GM12878 (cell line): Measurements from ENCODE around the gene FAXC.

Experiments
- BCL11A ChIP-seq: IDR thresholded peaks from 2 replicates; pipeline ENCODE4 v1.6.1; 2011; ENCODE audit warnings: low read depth, low read length
- CTCF ChIP-seq, 3 experiments: IDR thresholded peaks in 2 of 3; conservative IDR thresholded peaks in 1 of 3; 2 replicates each; pipeline ENCODE4 v1.5.1; 2011; ENCODE audit warnings: low read depth in 3 of 3, low read length in 3 of 3, mild to moderate bottlenecking in 3 of 3, control low read depth in 2 of 3, moderate library complexity in 2 of 3, inconsistent platforms in 1 of 3, mixed read lengths in 1 of 3; ENCODE audit not compliant: control insufficient read depth in 2 of 3, insufficient read depth in 1 of 3; ENCODE audit errors: extremely low read depth in 1 of 3
- POLR2A ChIP-seq: IDR thresholded peaks from 2 replicates; pipeline ENCODE4 v1.6.1; 2011; ENCODE audit warnings: low read depth, mild to moderate bottlenecking, low read length
- ZNF274 ChIP-seq: IDR thresholded peaks from one replicate; pipeline ENCODE4 v1.8.0; 2011; ENCODE audit not compliant: insufficient read length, insufficient read depth
- TF ChIP-seq, protein P1 (sequence below): IDR thresholded peaks from 2 replicates; pipeline ENCODE4 v1.6.1; 2012; ENCODE audit warnings: low read length, inconsistent platforms
- TF ChIP-seq, protein P2 (sequence below): IDR thresholded peaks from 2 replicates; pipeline ENCODE4 v1.6.1; 2012; ENCODE audit warnings: low read depth, low read length, improper control_type of control experiment

GRCh38 chr6:99312354-99312753 lies 37.1 kb downstream of the FAXC start:
- TF ChIP-seq CTCF (IDR thresholded peaks at IDR 0.05 in 2 of 3, conservative IDR thresholded peaks at IDR 0.05 in 1 of 3; ENCODE audit: control insufficient read depth in 2 of 3, extremely low read depth in 1 of 3, insufficient read depth in 1 of 3, low read depth in 3 of 3, low read length in 3 of 3), result no peak
- no peak for TF ChIP-seq BCL11A
- no peak for TF ChIP-seq ZNF274
- TF ChIP-seq, protein P1, sequence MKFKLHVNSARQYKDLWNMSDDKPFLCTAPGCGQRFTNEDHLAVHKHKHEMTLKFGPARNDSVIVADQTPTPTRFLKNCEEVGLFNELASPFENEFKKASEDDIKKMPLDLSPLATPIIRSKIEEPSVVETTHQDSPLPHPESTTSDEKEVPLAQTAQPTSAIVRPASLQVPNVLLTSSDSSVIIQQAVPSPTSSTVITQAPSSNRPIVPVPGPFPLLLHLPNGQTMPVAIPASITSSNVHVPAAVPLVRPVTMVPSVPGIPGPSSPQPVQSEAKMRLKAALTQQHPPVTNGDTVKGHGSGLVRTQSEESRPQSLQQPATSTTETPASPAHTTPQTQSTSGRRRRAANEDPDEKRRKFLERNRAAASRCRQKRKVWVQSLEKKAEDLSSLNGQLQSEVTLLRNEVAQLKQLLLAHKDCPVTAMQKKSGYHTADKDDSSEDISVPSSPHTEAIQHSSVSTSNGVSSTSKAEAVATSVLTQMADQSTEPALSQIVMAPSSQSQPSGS, result no peak
- TF ChIP-seq, protein P2, sequence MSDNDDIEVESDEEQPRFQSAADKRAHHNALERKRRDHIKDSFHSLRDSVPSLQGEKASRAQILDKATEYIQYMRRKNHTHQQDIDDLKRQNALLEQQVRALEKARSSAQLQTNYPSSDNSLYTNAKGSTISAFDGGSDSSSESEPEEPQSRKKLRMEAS, result no peak
- no peak for TF ChIP-seq POLR2A
